NCI-H187 (cell line): ENCODE data around the gene TOM1L2.

Experiments used
- DNase-seq, 2 experiments: peaks; one replicate each; lab custom pipeline; 2025; lab: John Stamatoyannopoulos, UW

Gene TOM1L2

GRCh38 chr17:17876959-17877528, 95.2 kb downstream of the TOM1L2 start:
- no peak for DNase-seq

GRCh38 chr17:17874478-17874877, 97.7 kb downstream of the TOM1L2 start:
- no peak for DNase-seq

GRCh38 chr17:17873450-17873991, 98.7 kb downstream of the TOM1L2 start:
- DNase-seq, result no peak

GRCh38 chr17:17872547-17873345, 99.5 kb downstream of the TOM1L2 start:
- no peak for DNase-seq

- DNase-seq, result no peak
Measured at GRCh38 chr17:17871913-17872312, 100.3 kb downstream of the TOM1L2 start.

GRCh38 chr17:17870247-17870646, 102.0 kb downstream of the TOM1L2 start:
- no peak for DNase-seq

- DNase-seq, result no peak
Measured at GRCh38 chr17:17868641-17869522, 103.3 kb downstream of the TOM1L2 start.

- DNase-seq, result no peak
Measured at GRCh38 chr17:17866897-17867296, 105.3 kb downstream of the TOM1L2 start.

- no peak for DNase-seq
Measured at GRCh38 chr17:17866425-17866824, 105.8 kb downstream of the TOM1L2 start.

- DNase-seq, result no peak
Measured at GRCh38 chr17:17865035-17865434, 107.2 kb downstream of the TOM1L2 start.

- no peak for DNase-seq
Measured at GRCh38 chr17:17860766-17861107, 111.5 kb downstream of the TOM1L2 start.

GRCh38 chr17:17859909-17860765, 112.1 kb downstream of the TOM1L2 start:
- DNase-seq, result no peak

GRCh38 chr17:17857496-17857895, 114.7 kb downstream of the TOM1L2 start:
- DNase-seq, result no peak

GRCh38 chr17:17856386-17856785, 115.8 kb downstream of the TOM1L2 start:
- DNase-seq, result no peak

- no peak for DNase-seq
Measured at GRCh38 chr17:17855976-17856375, 116.2 kb downstream of the TOM1L2 start.

GRCh38 chr17:17853811-17854447, 118.3 kb downstream of the TOM1L2 start:
- no peak for DNase-seq

- no peak for DNase-seq
Measured at GRCh38 chr17:17852930-17853329, 119.3 kb downstream of the TOM1L2 start.

- DNase-seq, result no peak
Measured at GRCh38 chr17:17851103-17852002, 120.8 kb downstream of the TOM1L2 start.

GRCh38 chr17:17849845-17850373, 122.3 kb downstream of the TOM1L2 start:
- no peak for DNase-seq
